Keratinocyte (primary cell): Measurements from ENCODE around the gene GFI1B. TPM values are rescaled to one million over a fixed set of nuclear protein-coding genes. Genes with fewer than 3 reads are reported as not detected.

ENCODE experiments used
- DNase-seq: peaks from one replicate; pipeline ENCODE4 v3.0.0-alpha.2; 2011; ENCODE audit warnings: low read depth, missing footprints, low spot score
- FAIRE-seq: peaks from 2 replicates; lab custom pipeline; 2011; peaks lifted over from hg19 to GRCh38; lab: Jason Lieb, UNC
- H2AFZ ChIP-seq: 2 replicates; pipeline ENCODE4 v1.6.0; 2012; ENCODE audit warnings: low read length, control low read depth, inconsistent platforms; ENCODE audit not compliant: control insufficient read depth
- H3K27ac ChIP-seq: 2 replicates; pipeline ENCODE4 v1.5.1; 2011; ENCODE audit warnings: low read length; ENCODE audit not compliant: control insufficient read depth, insufficient read depth
- H3K27me3 ChIP-seq: 3 replicates; pipeline ENCODE4 v1.6.0; 2011; ENCODE audit warnings: low read length; ENCODE audit not compliant: control insufficient read depth, insufficient read depth; ENCODE audit errors: extremely low read depth
- H3K36me3 ChIP-seq, 2 experiments: 2 replicates in 1 of 2; 3 replicates in 1 of 2; pipeline ENCODE4 v1.5.1; 2011; ENCODE audit warnings: low read length in 2 of 2, mild to moderate bottlenecking in 1 of 2; ENCODE audit not compliant: control insufficient read depth in 2 of 2, insufficient read depth in 2 of 2; ENCODE audit errors: extremely low read depth in 1 of 2
- H3K4me1 ChIP-seq: 3 replicates; pipeline ENCODE4 v1.5.1; 2011; ENCODE audit warnings: low read length; ENCODE audit not compliant: control insufficient read depth, insufficient read depth; ENCODE audit errors: extremely low read depth
- H3K4me2 ChIP-seq: 3 replicates; pipeline ENCODE4 v1.6.0; 2011; ENCODE audit warnings: low read depth, low read length; ENCODE audit not compliant: control insufficient read depth, insufficient read depth; ENCODE audit errors: extremely low read depth
- H3K4me3 ChIP-seq, 3 experiments: fragments of 200-600 bp in 1 of 3; sonication (generic) in 1 of 3; 2 replicates in 2 of 3; 3 replicates in 1 of 3; pipeline ENCODE4 v1.5.1; 2011 to 2016; ENCODE audit warnings: low read length in 3 of 3, mild to moderate bottlenecking in 3 of 3, control low read depth in 2 of 3, inconsistent platforms in 1 of 3, low read depth in 1 of 3, mixed read lengths in 1 of 3, mixed run types in 1 of 3, moderate library complexity in 1 of 3; ENCODE audit not compliant: control insufficient read depth in 2 of 3, insufficient read depth in 2 of 3; ENCODE audit errors: extremely low read depth in 1 of 3
- H3K79me2 ChIP-seq: 2 replicates; pipeline ENCODE4 v1.6.0; 2012; ENCODE audit warnings: low read length; ENCODE audit not compliant: control insufficient read depth, insufficient read depth
- H3K9ac ChIP-seq: 3 replicates; pipeline ENCODE4 v1.6.0; 2011; ENCODE audit warnings: low read length; ENCODE audit not compliant: control insufficient read depth, insufficient read depth; ENCODE audit errors: extremely low read depth
- H3K9me1 ChIP-seq: 3 replicates; pipeline ENCODE4 v1.6.0; 2011; ENCODE audit warnings: low read length; ENCODE audit not compliant: control insufficient read depth, insufficient read depth; ENCODE audit errors: extremely low read depth
- H3K9me3 ChIP-seq: 2 replicates; pipeline ENCODE4 v1.5.1; 2012; ENCODE audit warnings: low read depth, low read length; ENCODE audit not compliant: control insufficient read depth
- H4K20me1 ChIP-seq: 3 replicates; pipeline ENCODE4 v1.6.0; 2011; ENCODE audit warnings: low read length; ENCODE audit not compliant: control insufficient read depth, insufficient read depth; ENCODE audit errors: extremely low read depth
- EZH2 ChIP-seq: IDR thresholded peaks from one replicate; pipeline ENCODE4 v1.6.1; 2012; ENCODE audit warnings: inconsistent platforms, mild to moderate bottlenecking, low read length, moderate library complexity
- dilution Hi-C: fragments of 300-500 bp; cut with MboI; formaldehyde crosslinking; loops from one replicate; pipeline ENCODE4 v1.7.0; 2020; ENCODE audit warnings: low sequenced_read_pairs; ENCODE audit not compliant: extremely low pct_ligation_motif_present
- polyA plus RNA-seq, 5 experiments: library from polyadenylated mRNA; depleted of rRNA in 3 of 5; stranded (reverse) in 3 of 5; stranded (forward) in 1 of 5; unstranded in 1 of 5; fragments of >200 nt; gene quantifications; 1 replicate in 1 of 5; 2 replicates in 3 of 5; 3 replicates in 1 of 5; pipeline versions ENCODE4 v1.2.1 to v1.2.3, GENCODE V29; 2011 to 2012; ENCODE audit warnings: missing spikeins in 2 of 5, low read depth in 1 of 5, low replicate concordance in 1 of 5
- TF ChIP-seq, protein P1 (sequence below), 3 experiments: IDR thresholded peaks in 1 of 3; conservative IDR thresholded peaks in 1 of 3; optimal IDR thresholded peaks in 1 of 3; 2 replicates in 2 of 3; 3 replicates in 1 of 3; pipeline versions ENCODE3 to v1.5.1; 2011; ENCODE audit warnings: low read length in 3 of 3, mild to moderate bottlenecking in 3 of 3, moderate library complexity in 2 of 3, control low read depth in 1 of 3, inconsistent platforms in 1 of 3; ENCODE audit not compliant: insufficient read depth in 2 of 3; ENCODE audit errors: extremely low read depth in 1 of 3

GFI1B gene
- polyA plus RNA-seq, 1 donor (not counting 4 experiments of a cell fraction or from before 2014, with no cell fraction given) = not detected

DNA sequence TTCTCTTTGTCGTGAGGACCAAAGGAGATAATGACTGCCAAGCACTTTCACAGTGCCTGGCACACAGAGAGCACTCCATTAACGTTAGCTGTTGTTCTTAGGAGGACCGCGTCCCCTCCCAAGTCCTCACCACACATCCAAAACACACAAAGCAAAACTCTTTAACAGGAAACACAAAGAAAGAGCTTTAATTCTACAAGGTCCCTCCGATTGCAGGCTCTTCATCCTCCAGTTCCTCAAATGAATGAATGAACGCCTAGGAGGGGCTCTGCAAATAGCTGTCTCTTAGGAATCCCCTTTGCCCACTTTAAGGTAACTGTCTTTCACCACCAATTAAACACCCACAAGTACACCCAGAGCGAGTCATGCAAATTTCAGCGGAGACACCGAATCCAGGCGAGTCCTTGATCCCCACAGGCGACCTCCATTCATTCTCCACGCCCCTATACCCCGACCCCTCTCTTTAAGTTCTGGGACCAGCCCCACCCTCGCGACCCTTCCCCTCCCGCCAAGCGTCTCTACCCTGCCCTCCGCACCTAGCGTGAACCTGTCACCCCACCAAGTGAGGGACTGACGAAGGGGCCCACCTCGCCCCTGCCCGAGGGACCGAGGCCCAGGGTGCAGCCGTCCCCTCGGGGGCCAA, 34.7 kb upstream of the GFI1B start:
- no peaks in the 10 kb centered on the region for H3K9me1 ChIP-seq
- H3K36me3 ChIP-seq = no peaks in the 10 kb centered on the region
- dilution Hi-C loops = no loop called here
- H3K4me1 ChIP-seq = peaks cover 29% of the 10 kb centered on the region
- H3K79me2 ChIP-seq = peaks cover 47% of the 10 kb centered on the region
- peak overlapping the region; percentile 72 for H2AFZ ChIP-seq
- peak overlapping the region; percentile 97 for H3K27ac ChIP-seq
- no peaks in the 10 kb centered on the region for H3K27me3 ChIP-seq
- H4K20me1 ChIP-seq = no peaks in the 10 kb centered on the region
- TF ChIP-seq, protein P1, sequence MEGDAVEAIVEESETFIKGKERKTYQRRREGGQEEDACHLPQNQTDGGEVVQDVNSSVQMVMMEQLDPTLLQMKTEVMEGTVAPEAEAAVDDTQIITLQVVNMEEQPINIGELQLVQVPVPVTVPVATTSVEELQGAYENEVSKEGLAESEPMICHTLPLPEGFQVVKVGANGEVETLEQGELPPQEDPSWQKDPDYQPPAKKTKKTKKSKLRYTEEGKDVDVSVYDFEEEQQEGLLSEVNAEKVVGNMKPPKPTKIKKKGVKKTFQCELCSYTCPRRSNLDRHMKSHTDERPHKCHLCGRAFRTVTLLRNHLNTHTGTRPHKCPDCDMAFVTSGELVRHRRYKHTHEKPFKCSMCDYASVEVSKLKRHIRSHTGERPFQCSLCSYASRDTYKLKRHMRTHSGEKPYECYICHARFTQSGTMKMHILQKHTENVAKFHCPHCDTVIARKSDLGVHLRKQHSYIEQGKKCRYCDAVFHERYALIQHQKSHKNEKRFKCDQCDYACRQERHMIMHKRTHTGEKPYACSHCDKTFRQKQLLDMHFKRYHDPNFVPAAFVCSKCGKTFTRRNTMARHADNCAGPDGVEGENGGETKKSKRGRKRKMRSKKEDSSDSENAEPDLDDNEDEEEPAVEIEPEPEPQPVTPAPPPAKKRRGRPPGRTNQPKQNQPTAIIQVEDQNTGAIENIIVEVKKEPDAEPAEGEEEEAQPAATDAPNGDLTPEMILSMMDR (optimal IDR thresholded peaks at IDR 0.05 in 1 of 3, IDR thresholded peaks at IDR 0.05 in 1 of 3, conservative IDR thresholded peaks at IDR 0.05 in 1 of 3; ENCODE audit: extremely low read depth in 1 of 3, insufficient read depth in 2 of 3, low read length in 3 of 3) = no peak
- no peak for TF ChIP-seq EZH2
- no peak for DNase-seq
- peak overlapping the region; percentile 82 to 99 (median 90) for H3K4me3 ChIP-seq
- peak overlapping the region; percentile 97 for H3K9ac ChIP-seq
- FAIRE-seq = no peak
- H3K9me3 ChIP-seq = no peaks in the 10 kb centered on the region
- peak overlapping the region; percentile 99 for H3K4me2 ChIP-seq

DNA sequence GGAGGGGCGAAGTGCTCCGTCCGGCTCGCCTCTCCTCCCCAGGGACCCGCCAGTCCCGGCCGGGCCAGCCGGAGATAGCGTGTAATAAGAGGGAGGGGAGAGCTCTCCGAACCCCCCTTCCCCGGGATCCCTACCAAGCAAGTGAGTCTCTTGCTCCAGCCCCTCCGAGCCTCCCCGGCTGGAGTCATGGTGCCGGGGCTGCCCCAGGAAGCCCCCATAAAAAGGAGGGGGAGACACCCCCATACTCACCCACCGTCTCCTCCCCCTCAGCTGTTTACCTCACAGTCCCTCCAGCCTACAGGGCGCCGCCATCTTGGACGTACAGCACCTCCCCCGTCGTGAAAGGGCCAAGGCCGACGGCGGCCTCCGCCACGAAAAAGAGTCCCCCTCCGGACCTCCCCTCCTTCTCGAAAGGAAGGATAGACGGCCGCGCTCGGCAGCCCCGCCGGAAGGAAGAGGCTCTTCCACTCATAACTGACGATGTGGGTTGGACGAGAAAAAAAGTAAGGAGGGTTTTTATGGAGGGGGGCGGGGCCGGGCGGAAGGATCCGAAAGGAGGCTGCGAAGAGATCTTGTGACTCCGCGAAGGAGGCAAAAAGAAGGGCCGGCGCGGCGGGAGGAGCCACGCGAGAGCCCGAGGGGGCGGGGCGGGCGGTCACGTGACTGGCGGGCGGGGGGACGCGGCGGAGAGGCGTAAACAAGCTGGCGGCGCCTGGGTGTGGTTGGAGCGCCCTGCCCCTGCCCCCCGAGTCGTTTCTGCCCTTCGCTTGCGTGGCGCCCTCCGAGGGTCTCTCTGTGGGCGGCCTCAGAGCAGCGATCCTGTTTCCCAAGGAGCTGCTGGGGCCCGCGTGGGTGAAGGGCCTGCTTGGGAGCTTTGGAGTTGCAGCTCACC, 34.0 kb upstream of the GFI1B start, which contains the start of gene TSC1:
TSS of gene TSC1 (minus strand) at position 323 of the 892 bp plus-strand sequence. CDS start 15,744 bp downstream, outside the sequence.
- Histone ChIP-seq H3K9me1 (no peaks in the 10 kb centered on the region), H3K4me3 (peak within 1 kb of the TSS; percentile 82 to 99 (median 90)), H2AFZ (peak within 1 kb of the TSS; percentile 72), H3K27ac (peak within 1 kb of the TSS; percentile 97), H3K36me3 (no peaks in the 10 kb centered on the region), H3K4me1 (peaks cover 29% of the 10 kb centered on the region), H4K20me1 (no peaks in the 10 kb centered on the region), H3K9me3 (no peaks in the 10 kb centered on the region), H3K4me2 (peak within 1 kb of the TSS; percentile 99), H3K9ac (peak within 1 kb of the TSS; percentile 97), H3K79me2 (peaks cover 41% of the 10 kb centered on the region), H3K27me3 (no peaks in the 10 kb centered on the region)
- TF ChIP-seq, protein P1 (optimal IDR thresholded peaks at IDR 0.05 in 1 of 3, IDR thresholded peaks at IDR 0.05 in 1 of 3, conservative IDR thresholded peaks at IDR 0.05 in 1 of 3; ENCODE audit: extremely low read depth in 1 of 3, insufficient read depth in 2 of 3, low read length in 3 of 3) = no peak
- no peak for TF ChIP-seq EZH2
- FAIRE-seq (no peak), DNase-seq (peak; percentile 62)
- dilution Hi-C loops = no loop called here
